ENCODE data around the gene E4F1.

DNA sequence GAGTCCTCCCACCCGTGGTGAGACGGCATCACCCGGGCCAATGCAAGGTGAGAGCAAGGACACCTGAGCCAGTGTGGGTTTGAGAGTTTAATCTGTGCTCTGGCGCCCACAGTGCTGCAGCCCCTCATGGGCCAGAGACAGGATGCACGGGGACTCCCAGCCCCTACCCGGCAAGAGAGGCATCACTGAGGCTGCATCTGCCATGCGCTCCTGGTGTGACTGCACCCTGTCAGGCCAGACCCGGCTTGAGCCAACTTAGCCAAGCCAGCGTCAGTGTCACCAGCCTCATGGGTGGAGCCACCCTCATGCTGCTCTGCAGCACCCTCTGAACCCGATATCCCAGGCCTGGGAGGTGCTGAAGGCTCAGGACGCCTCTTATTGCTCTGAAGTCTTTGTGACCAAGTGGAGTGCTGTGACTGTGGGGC is 11.5 kb upstream of the E4F1 start:
- TF ChIP-seq CTCF (IDR thresholded peaks at IDR 0.05) (no peak), POLR2A (IDR thresholded peaks at IDR 0.05) (no peak), POLR2AphosphoS5 (IDR thresholded peaks at IDR 0.05) (no peak), EP300 (IDR thresholded peaks at IDR 0.05) (no peak)
